ENCODE measurements around the gene CHST8.

- TF ChIP-seq FOXA1 (IDR thresholded peaks at IDR 0.05) (no peak), FOXK2 (IDR thresholded peaks at IDR 0.05) (no peak), FOXM1 (IDR thresholded peaks at IDR 0.05; ENCODE audit: borderline replicate concordance) (no peak), TARDBP (IDR thresholded peaks at IDR 0.05) (no peak), L3MBTL2 (conservative IDR thresholded peaks at IDR 0.05) (no peak), BHLHE40 (IDR thresholded peaks at IDR 0.05; ENCODE audit: borderline replicate concordance) (no peak), PKNOX1 (IDR thresholded peaks at IDR 0.05) (no peak), SP1 (IDR thresholded peaks at IDR 0.05) (no peak), ARNT (IDR thresholded peaks at IDR 0.05) (no peak), SUZ12 (IDR thresholded peaks at IDR 0.05) (no peak), ELF4 (IDR thresholded peaks at IDR 0.05) (no peak), NFRKB (IDR thresholded peaks at IDR 0.05) (no peak), ZNF384 (IDR thresholded peaks at IDR 0.05) (no peak), HDGF (IDR thresholded peaks at IDR 0.05; ENCODE audit: borderline replicate concordance) (no peak)
Observed at GRCh38 chr19:33751436-33751770, 129.7 kb downstream of the CHST8 start.
